Hindlimb muscle (tissue), 1 donor: ENCODE results near the gene NEK6. TPM values are rescaled to one million over a fixed set of nuclear protein-coding genes. Genes with fewer than 3 reads are reported as not detected.

Source experiments
- DNase-seq: peaks from one replicate; pipeline ENCODE4 v3.0.0-alpha.2; 2013
- polyA plus RNA-seq: library from polyadenylated mRNA; unstranded; fragments of 120-200 nt; gene quantifications from one replicate; pipeline ENCODE4 v1.2.1, GENCODE V29; 2013; ENCODE audit not compliant: insufficient read length

The NEK6 gene
- polyA plus RNA-seq, 1 donor, result 37.0 TPM

DNA sequence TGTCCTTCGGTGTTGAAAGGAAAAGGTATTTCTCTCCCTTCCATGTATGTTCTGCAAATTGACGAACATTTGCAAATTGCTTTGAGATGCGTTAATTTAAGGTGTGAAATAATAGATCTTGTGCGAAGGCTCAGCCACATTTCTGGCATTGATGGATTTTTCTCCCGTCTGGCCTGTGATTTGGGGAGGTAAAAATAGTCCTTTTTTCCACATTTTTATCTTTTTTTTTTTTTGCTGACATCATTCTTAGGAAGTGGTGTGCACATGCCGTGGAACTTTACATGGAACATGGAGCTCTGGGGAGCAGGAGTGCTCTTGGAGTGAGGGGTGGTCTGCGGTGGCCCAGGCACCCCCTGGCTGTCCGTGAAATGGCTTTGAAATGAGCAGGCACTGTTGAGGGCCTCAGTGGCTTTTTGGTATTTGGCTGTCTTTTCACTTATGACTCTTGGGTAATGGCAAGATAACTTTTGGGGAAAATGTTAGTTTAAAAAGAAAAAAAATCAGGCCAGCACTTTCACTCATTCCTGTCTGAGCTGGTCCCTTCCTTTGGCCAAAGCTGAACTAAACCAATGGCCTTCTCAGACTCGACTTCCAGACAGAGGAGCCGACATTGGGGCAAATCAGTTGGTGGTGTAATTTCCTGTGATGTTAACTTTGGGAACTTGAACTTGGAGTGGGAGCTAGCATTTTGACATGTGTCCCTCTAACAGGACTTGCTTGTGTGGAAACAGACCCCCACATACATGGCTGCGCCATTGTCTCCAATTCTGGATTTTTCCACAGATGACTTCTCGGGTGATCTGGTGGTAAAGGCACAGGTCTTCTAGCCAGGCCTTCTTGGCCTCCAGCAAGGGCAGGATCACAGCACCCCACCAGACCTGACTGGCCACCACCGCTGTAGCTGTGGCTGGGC is 4.2 kb downstream of the NEK6 start:
- no peak for DNase-seq

DNA sequence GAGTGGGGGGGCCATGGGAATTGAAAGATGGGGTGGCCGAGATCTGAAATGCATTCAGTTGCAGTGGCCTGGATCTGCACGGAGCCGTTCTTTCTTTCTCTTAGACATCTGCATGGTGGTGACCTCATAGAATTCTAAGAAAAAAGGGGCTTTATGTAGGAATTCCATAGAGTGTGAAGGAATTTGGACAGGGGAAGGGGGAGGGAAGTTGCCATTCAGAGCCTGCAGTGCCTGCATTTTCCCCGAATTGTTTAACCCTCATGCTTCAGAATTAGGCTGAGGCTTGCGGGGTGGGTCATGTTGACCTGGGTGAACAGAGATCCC is 4.9 kb downstream of the NEK6 start:
- no peak for DNase-seq

DNA sequence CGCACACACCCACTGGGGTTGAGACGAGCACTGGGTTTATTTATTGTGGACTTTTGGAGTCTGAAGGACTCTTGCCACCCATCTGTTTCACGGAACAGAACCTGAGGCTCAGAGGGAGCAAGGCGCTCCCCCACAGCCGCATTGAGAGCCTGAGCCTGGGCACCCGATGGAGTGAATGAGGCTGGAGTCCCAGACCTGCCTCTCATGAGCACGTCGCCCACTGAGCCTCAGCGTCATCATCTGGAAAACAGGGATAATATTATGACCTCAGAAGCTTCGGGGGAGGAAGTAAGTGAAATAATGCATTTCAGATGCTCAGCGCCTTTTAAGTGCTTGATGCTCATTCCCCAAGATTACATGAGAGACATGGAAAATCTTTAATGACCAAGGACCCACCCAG is 5.5 kb downstream of the NEK6 start:
- no peak for DNase-seq

DNA sequence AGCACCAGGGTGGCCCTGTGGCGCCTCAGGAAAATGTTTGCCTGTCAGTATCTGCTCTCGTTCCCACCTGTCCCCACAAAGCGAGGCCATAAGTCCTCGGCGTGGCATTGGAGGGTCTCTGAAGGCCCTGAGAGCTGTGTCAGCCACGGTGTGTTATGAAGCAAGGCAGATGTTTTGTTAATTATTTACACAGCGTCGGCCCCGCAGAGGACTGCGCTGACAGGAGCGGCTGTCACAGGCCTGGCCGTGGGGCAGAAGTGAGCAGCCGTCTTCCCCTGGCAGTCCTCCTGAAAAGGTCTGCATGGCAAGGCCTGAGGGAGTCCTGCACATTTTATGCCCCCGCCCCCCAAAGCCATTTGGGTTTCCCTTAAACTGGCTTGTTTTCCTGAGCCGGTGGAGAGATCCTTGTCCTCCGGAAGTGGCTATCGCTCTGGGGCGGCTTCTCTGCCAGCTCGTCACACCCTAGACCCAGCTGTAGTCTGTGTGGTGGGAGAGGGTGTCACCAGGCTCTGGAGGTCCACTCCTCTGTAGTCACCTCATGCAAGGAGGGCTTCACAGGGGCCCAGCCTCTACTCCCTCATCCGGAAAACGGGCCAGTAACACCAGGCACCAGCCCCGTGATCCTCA is 6.2 kb downstream of the NEK6 start:
- no peak for DNase-seq

DNA sequence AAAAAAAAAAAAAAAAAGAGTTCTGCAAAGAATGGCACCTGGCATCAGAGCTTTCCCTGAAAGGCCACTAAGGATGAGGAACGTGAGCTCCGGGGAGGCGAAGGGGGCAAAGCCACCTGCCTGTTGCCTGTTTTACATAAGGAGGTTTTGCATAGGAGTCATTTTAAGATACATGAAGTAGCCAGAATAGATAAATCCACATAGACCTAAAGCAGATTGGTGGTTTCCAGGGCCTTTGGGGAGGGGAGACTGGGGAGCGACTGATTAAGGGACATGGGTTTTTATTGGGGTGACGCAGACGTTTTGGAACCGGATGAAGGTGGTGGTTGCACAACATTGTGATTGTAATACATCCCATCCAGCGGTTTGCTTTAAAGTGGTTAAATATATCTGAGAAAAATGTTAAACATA is 7.1 kb downstream of the NEK6 start:
- no peak for DNase-seq

- DNase-seq, result no peak
Measured at GRCh38 chr9:124265551-124265950, 7.8 kb downstream of the NEK6 start.

DNA sequence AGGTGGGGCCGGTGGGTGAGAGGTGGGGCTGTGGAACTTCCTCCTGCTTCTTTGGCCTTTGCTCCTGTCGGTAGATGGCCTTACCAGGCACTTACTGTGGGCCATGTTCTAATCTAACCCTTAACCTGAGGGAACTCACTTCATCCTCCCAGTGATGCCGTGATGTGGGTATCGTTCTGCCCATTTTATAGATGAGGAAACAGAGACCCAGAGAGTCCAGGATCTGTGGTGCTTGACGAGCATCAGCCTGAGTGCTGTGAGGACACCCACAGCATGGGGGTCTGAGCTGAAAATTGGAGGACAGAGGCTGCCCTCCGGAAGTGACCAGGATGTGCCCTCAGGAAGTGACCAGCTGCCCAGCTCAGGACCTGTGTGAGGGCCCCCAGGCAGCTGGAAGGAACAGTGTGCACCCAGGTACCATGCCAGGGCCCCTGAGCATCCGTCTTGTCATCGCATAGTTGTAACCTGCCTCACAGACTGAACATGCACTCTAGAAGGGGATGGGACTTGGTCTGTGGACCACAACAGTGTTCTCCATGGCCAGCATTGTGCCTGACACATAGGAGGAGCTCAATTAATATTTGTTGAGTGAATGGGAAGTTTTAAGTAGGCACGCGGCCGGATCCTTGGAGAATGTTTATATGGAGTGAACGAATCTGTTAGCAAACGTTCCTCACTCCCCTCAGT is 8.5 kb downstream of the NEK6 start:
- no peak for DNase-seq

- DNase-seq, result no peak
Measured at GRCh38 chr9:124266826-124267201, 9.1 kb downstream of the NEK6 start.

DNA sequence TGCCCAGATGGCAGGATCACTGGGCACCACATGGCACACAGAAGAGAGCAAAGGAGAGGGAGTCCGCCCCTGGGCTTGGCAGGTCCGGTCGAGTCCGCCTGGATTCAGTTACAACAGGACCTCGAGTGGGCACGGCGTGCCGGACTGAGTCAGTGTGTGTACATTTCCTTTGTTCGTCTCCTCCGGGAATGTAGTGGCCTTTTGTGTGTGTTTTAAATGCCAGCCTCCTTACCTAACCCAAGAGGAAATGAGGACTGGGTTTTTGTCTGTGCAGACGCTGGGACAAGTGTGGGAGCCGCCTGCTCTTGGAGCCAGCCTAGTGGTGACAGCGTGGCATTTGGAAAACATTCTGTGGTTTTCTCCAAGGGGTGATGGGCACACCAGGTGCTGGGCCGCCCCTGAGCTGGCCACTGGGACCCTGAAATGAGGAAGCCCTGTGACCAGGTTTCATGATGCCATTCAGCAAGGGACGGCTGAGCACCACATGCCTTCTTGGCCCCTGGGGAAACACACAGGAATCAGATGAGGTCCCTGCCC is 9.6 kb downstream of the NEK6 start:
- DNase-seq, result no peak

DNA sequence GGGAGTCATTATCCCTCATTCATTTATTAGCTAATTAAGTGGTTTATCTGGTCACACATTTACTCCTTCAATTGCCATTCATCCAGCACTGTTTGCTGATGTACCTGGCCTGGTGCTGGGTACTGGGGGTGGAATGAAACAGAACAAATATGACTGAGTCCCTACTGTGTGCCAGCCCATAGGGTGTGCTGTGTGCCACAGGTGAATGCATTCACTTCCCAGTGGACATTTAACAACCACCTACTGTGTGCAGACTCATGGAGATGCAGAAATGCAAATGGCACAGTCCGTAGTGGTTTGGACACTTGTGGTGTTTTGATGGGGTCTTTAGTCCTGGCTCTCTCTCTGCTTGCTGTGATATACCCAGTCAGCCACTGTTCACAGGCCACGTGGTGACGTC is 10.5 kb downstream of the NEK6 start:
- DNase-seq, result no peak

- DNase-seq, result no peak
Measured at GRCh38 chr9:124268661-124269060, 10.9 kb downstream of the NEK6 start.

GRCh38 chr9:124269556-124269955 is 11.8 kb downstream of the NEK6 start:
- no peak for DNase-seq

DNA sequence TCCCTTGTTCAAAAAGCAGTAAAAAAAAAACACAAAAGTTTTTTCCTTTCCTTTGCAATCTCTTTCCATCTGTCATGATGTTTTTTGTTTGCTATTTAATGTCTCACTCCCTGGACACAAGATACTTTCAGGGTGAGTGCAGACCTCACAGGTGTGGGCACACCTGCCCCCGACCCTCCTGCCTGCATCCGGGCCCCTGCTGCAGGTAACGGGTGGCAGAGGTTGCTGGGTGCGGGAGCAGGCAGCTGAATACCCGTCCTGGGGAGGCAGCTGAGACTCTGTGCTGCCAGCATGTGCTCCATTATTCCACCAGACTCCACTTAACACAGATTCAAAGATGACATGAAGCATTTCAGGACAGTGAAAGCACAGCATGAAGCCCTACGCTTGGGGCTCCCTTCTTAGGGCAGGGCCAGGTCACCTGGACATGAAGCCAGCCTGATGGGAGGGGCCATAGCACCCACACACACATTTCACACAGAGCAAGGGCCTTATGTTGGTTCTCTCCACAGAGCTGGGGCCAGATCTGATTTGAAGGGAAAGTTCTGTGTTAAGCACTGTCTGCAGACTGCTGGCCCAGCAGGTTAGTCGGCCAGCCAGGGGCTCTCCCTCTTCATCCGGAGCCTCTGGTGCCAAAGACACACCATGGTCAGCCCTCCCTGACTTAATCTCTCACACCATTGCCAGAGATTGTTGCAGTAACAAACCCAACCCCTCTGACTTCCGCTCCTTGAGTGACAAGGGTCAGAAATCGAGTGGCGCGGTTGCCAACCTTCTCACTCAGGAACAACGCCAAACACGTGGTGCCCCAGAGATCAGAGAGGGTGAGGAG is 13.0 kb downstream of the NEK6 start:
- DNase-seq, result no peak

GRCh38 chr9:124271660-124272059 is 13.9 kb downstream of the NEK6 start:
- DNase-seq, result no peak

DNA sequence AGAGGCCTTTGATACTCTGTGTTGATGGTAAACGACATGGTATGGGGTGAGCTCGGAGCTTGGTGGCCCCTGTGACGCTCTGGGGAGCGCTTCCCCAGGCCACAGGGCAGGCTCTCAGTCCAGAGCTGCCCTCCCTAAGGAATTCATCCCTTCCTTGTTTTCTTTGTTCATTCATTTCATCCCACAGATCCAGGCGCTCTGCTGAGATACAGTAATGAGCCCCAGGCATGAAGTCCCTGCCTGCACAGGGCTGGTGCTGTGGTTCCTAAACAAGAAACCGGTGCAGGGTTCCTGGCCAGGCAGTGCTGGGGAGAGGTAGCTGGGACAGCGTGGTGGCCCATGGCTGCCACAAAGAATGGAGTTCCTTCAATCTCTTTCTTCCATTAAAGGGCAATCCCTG is 14.4 kb downstream of the NEK6 start:
- no peak for DNase-seq

GRCh38 chr9:124272979-124273378 is 15.2 kb downstream of the NEK6 start:
- DNase-seq, result no peak

GRCh38 chr9:124273427-124274160 is 15.8 kb downstream of the NEK6 start:
- no peak for DNase-seq

- no peak for DNase-seq
Measured at GRCh38 chr9:124274226-124274625, 16.5 kb downstream of the NEK6 start.

GRCh38 chr9:124274738-124275137 is 17.0 kb downstream of the NEK6 start:
- DNase-seq, result no peak

DNA sequence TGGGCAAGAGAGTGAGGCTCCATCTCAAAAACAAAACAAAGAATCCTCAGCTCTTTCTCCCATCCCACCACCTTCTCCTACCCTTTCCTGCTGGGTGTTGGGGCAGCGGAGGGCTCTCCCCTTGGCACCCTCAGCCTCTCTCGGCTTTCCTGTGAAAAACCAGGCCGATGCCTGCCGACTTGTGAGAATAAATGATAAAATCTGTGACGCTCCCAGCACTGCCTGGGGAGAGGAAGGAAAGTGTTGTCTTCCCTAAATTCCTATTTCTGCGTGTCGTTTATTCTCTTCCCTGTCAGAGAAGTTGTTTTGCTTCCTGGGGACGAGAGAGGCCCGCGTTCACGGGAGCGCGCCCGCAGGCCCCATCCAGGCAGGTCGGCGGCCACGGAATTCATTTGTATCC is 19.7 kb downstream of the NEK6 start:
- DNase-seq, result no peak

DNA sequence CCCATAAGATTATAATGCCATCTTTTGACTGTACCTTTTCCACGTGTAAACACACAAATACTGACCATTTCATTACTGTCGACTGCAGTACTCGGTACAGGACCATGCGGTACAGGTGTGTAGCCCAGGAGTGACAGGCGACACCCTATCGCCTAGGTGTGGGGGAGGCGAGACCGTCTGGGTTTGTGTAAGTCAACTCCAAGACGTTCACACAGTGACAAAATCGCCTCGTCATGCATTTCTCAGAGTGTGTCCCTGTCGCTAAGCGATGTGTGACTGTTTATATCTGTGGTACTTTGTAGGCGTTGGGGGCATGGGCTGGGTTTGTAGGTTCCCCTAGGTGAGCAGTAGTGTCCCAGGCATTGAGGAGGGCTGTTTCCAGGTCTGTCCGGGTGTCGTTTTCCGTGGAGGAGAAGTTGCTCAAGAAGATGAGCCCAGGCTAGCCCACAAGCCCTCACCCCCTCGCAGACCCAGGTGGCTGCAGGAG is 20.3 kb downstream of the NEK6 start:
- no peak for DNase-seq
